NCI-H460 (cell line): ENCODE data around the gene THUMPD3. TPM values are rescaled to one million over a fixed set of nuclear protein-coding genes. Genes with fewer than 3 reads are reported as not detected.

Source experiments
- DNase-seq: peaks from one replicate; pipeline ENCODE4 v3.0.0-alpha.2; 2016; ENCODE audit warnings: low read depth; ENCODE audit errors: extremely low read depth
- polyA plus RNA-seq: library from polyadenylated mRNA; depleted of rRNA; stranded (reverse); fragments of >200 nt; gene quantifications from 2 replicates; pipeline ENCODE4 v1.2.3, GENCODE V29; 2014; cell fraction: nucleus; rRNA removed
- total RNA-seq: library from RNA; depleted of rRNA; stranded (reverse); fragments of >200 nt; shearing (Covaris generic); gene quantifications from 2 replicates; pipeline ENCODE4 v1.2.3, GENCODE V29; 2014; rRNA removed

The THUMPD3 gene, protein sequence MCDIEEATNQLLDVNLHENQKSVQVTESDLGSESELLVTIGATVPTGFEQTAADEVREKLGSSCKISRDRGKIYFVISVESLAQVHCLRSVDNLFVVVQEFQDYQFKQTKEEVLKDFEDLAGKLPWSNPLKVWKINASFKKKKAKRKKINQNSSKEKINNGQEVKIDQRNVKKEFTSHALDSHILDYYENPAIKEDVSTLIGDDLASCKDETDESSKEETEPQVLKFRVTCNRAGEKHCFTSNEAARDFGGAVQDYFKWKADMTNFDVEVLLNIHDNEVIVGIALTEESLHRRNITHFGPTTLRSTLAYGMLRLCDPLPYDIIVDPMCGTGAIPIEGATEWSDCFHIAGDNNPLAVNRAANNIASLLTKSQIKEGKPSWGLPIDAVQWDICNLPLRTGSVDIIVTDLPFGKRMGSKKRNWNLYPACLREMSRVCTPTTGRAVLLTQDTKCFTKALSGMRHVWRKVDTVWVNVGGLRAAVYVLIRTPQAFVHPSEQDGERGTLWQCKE
- total RNA-seq = 46.9 and 52.4 TPM in 2 replicates
- 35.6 and 52.2 TPM in 2 replicates for polyA plus RNA-seq

DNA sequence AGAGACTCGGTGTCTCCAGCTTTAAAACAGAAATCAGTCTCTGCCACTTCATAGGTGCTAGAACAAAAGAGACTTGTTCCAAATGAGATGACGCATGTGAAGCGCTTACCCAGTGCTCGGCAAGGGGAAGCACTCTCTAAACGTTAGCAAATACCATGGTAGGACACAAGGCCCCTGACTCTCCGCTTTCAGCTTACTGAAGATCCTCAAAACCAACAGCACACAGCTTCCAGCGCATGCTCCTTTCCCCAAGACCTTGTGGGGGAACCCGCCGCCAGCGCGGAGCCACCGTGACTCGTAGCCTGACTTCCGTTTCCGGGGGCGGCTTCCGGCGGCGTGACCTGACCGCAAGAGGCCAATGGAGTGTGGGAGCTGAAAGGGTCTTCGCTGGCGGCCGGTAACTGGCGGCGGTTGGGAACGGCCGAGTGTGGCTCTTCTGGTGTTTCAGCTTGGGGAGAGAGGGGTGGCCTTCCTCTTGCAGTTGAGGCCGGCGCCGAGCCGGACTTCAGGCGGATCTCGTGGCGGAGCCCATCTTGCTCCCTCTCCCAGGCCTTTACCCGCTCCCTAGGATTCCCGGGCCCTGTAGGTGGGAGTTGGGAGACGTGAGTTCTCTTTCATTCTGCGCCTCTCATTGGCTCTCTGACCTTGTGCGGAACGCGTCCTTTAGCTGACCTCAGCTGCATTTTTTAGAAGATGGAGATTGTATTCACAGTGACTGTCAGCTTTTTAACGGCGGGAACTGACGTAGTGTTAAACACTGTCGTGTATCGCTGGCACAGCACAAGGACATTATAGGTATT, at the start of gene THUMPD3:
Gene THUMPD3 (plus strand): TSS at position 324 of the 800 bp plus-strand sequence. CDS start 2,015 bp downstream, outside the sequence.
- peak; percentile 71 for DNase-seq

DNA sequence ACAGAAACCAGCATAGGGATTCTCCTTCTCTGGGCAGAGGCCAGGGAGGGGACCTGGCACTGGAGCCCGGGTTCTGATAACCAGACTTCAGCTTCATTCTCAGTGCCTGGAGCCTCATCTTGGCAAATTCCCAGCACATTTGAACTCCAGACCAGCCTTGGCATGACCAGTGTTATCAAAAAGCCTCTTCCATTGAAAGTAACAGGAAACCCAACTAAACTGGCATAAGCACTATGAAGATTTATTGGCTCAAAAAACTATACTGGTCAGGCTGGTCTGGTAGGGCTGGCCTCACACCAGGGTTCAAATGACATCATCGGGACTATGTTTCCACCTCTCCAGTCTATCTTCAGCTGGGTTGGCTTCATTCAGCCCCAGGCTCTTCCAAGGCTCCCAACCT, 48.1 kb upstream of the THUMPD3 start:
- DNase-seq = no peak

DNA sequence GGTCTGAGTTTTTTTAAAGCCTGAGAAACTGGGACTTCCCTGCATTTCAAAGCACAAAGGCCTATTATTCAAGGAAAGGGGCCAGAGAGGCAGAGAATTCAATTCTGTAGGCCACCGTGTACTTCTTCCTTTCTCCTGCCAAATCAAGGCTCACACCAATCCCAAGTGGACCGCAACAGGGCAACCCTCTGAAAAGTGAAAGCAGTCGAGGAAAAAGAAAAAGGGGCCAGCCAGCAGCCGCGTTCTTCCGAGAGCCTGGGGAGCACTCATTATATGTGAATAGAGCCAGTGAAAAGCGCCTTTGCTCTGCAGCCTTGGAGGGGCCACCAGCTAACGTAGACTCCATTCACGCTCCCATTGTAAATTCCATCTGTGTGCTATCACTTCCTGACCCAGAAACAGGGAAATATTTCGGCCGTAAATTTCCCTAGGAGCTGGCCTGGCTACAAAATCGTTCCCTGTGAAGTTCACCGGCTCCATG, 45.9 kb upstream of the THUMPD3 start:
- DNase-seq = no peak

DNA sequence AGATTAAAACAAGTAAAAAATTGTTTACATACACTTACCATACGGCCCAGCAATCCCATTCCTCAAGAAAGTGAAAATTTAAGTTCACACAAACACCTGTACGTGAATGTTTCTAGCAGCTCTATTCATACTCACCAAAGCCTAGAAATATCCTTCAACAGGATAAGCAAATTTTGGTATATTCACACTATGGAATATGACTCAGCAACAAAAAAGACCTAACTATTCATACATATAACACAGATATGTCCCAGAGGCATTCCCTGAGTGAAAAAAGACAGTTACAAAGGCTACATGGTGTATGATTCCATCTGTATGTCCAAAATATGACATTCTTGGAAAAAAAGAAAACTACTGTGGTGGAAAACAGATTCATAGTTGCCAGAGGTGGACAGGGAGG, 40.1 kb upstream of the THUMPD3 start:
- no peak for DNase-seq

DNA sequence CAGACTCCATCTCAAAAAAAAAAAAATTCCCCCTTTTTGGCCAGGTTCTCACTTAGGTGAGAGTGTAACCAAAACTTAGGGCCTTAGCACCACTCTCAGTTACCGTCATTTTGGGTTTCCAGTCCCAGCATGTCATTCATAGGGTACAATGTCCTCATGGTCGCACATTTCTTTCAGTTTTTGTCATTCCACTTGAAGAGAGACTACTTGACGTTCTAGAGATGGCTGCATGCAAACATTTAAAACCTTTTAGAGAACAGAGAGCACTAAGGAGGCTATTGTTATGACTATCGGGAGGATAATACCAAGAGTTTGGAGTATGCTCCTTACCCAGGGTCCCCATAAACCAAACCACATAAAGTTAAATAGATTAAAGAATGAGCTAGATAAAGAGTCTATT, 37.9 kb upstream of the THUMPD3 start:
- no peak for DNase-seq

DNA sequence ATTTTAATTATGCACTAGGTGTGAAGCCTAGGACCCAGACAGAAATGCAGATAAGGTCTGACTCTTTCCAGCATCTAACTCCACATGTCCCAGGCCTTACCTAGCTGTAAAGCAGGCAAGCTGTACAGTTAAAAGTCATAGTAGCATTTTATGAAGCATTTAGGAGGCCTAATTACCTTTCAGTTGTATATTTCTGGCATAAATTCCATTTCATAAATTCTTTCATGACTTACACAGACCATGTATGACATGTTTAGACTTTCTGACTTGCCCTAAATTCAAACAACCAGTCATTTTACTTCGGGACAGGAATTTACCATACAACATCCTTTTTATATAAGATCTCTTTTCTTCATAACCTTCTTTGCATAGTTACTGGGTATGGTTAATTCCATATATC, 35.3 kb upstream of the THUMPD3 start:
- DNase-seq = no peak

DNA sequence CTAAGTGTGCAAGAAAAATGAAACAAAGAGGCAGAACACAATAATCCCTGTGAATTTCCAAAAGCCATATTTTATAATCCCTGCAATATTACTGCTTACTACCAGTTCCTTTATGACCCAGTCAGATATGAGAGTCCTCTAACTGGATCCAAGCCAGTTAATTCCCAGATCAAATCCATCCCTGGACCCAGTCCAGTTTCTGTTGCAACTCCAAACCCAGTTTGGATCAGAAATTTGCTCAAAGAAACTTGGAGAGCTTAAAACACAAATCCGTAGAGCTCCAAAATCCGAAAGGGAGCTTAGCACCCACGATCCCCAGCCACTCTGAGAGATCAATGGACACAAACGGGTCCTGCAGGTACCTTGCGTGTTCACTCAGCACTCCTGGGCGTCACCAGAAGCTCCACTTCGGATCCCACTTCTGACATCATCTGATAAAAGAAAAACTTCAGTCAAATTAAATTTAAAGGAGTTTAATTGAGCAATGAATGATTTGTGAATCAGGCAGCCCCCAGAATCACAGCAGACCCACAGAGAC, 32.6 kb upstream of the THUMPD3 start:
- DNase-seq = no peak

DNA sequence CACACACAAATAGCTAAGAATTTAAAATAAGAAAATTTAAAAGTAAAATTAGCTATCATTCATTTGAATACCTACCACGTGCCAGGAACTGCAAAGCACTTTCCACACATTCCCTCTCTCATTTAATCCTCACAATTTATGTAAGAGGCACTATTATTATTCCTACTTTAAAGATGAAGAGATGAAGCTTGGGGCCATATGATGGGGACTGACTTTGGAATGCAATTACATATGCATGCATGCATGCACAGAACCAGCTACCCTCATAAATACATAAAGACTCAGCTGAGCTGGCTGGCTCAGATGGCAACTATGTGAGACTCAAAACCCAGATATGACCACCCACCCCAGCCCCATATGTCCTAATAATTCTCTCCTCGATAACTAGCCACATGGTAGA, 31.7 kb upstream of the THUMPD3 start:
- no peak for DNase-seq

DNA sequence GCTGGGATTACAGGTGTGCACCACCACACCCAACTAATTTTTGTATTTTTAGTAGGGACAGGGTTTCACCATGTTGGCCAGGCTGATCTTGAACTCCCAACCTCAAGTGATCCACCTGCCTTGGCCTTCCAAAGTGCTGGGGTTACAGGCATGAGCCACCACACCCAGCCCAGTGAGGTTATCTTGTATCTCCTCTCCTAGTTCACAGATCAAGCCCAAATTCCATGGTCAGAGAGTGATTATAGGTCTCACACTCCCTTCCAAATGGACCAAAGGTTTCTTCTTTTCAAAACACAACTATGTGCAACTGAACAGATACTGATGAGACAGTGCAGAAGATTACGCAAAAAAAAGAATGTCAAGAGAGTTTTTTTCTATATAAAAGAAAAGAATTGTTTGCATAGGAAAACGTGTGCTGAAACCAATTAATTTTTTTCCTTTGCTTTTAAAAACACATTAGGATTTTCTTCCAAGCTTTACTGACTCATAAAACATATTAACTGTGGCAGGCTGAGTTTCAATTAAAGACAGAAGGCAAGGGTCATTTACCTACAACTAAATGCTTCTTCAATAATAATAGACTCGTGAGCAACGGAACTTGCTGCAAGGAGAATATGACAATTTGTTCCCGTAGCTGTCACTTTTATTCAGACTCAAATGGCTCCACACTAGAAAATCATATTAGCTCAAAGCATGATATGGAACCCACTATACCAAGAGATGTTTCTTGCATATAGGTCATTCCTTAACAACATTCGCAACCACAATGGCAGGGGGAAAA, 30.4 kb upstream of the THUMPD3 start:
- no peak for DNase-seq

DNA sequence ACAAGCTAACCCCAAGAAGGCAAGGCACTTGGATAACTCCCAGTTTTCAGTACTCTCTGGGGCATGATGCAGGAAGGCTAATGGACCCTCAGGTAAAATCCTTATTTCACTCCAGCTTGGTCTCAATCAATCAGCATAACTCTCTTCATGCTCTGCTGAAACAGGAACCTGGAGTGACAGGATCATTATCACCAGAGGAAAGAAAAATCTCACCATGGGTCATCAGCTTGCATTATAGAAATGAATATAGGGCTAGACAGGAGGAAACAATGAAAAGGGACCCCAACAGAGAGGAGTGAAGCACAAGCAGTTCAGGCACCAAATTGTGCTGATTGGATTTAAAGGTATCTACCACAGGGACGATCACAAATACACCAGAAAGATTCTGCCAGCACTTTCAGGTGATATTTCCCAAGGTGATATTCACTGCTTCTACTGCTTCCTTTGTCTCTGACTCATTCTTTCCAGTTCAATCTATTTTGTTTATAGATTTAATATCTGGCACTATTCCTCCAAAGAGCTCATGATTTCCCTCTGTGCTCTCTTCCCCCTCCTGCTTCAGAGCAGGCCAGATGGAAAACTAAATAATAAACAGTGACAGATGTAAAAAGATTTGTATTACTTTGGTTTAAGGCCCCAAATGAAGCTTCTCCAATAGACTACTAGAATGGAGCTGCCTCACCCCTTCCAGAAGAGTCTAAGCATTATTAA, 22.9 kb upstream of the THUMPD3 start:
- no peak for DNase-seq

DNA sequence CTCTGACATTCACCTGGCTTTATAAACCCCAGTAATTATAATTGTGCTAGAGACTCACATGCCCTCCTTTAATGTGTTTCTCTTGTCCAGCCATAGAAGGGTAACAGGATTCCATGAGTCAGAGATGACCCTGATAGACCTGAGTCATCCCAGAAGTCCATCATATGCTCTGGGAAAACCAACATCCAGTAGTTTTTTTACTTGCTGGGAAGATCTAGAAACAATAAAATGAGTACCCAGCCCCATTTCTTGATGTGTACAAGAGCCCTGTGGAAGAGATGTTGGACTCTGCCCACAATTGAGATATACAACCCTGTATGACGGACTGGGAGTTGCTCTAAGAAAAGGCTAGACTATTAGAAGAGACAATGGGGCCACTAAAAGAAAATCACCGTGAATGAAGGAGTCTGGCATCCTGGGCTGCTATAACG, 22.4 kb upstream of the THUMPD3 start:
- no peak for DNase-seq

DNA sequence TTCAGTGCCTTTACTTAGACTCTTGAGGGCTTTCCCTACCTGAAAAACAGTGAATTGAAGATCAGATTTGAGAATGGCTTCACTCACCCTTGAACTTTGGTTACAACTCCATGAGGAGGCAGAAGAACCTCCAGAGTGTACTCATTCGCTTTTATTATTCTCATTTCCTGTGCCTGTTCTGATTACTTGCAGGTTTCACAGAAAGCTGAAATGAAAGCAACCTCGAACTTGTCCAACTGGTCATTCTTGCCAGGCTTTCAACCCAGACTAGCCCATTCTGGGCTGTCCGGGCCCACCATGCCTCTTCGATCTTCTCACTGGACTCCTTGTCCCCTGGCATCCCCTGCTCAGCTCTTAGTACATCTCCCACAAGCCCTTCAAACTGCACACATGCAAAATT, 20.2 kb upstream of the THUMPD3 start:
- DNase-seq = no peak

DNA sequence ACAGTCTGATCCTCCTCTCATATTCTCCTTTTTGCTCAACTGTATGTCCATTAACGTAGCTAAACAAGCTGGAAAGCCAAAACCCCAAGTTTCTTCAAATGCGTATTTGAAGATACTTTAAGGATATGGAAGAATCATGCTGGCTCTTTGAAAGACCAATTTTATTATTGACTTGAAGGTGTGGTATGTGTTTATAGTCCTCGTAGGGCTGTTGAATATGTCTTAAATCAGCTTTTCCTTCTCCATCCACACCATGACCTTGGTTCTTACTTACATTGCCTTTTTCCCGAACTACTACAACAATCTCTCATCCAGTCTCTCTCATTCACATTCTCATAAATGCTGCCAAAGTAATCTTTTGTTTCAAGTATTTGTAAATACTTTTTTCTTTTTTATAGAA, 19.7 kb upstream of the THUMPD3 start:
- DNase-seq = no peak

DNA sequence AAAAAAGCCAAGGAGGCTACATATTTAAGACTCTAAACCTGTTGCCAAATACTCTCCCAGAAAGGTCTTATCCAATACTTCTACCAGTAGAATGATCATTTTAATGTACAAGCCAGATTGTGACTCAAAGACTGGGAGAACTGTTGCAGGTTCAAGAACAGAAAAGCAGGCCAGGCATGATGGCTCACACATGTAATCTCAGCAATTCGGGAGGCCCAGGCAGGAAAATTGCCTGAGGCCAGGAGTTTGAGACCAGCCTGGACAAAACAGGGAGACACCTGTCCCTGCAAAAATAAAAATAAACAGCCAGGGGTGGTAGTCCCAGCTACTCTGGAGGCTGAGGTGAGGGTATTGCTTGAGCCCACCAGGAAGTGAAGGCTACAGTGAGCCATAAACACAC, 17.8 kb upstream of the THUMPD3 start:
- no peak for DNase-seq

DNA sequence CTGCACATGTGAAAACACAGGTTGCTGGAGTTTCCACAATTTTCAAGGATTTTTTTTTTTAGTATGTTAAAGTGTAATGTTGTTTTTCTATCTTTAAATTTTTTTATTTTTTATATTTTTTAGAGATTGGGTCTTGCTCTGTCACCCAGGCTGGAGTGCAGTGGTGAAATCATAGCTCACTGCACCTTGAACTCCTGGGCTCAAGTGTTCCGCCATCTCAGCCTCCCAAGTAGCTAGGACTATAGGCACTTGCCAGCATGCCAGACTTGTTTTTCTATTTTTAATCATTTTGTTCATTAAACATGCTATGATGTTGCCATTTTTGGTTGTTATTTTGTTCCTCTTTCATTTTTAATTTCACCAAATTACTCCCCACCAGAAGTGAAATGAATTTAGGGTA, 16.7 kb upstream of the THUMPD3 start:
- DNase-seq = no peak

DNA sequence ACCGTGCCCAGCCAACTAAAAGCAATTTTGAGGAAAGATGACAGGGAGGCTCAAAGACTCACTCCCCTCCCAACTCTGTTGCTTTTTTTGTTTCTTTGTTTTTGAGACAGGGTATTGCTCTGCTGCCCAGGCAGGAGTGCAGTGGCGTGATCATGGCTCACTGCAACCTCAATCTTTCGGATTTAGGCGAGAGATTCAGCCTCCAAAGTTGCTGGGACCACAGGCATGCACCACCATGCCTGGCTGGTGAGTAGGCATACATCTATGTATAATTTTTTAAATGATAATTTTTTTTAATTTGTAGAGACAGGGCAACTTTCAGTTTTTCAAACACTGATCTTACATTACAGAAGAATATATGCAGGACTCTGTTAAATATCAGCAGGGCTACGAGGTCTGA, 15.8 kb upstream of the THUMPD3 start:
- DNase-seq = no peak

DNA sequence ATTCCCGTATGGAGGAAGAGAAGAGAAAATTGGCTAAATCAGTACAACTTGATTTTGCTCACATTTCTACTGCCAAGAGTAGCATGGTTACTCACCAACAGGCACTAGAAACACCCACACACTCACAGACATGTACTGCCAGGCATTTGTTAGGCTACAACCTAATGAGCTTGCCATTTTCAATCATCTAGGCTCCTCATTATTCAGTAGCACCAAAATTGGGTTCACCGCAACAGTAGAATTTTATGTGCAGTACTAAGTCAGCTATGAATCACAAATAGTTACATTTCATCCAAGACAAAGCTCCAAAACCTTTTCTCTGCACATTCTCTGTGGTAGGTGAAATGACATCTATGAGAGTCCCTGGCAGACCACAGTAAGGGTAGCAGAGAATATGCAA, 15.0 kb upstream of the THUMPD3 start:
- DNase-seq = no peak

DNA sequence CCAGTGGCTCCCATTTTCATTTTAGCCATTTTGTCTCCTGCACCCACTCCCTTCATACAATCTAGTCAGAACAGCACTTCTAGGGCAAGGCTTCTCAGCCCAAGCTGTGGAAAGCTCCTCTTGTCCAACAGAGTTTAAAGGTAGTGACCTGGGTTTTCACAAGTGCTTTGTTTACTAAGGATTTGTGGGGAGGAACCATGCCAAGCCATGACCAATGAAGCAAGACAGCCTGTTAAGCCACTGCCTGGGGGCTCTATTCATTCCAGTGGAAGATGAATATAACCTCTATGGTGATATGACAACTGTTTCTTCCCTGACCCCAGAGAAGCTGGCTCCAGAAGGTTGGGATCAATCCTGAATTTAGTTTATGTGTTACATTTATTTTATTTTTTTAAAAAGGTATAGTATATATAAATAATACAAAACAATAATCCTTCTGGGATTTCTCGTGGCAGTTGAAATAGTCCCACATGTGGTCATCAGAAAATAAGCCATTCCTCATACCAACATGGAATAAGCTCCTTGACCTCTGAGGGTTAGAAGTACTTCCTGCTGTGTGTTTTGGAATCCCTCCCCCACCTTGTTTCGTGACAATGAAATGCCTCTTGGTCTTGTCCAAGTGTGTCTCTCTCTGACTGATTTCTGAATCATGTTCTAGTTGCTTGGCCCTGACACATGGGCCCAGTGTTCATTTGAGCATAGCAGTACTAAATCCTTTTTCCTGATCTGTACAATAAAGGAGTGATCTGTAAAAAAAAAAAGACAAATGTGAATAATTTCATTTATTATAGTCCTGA, 13.3 kb upstream of the THUMPD3 start:
- DNase-seq = no peak

DNA sequence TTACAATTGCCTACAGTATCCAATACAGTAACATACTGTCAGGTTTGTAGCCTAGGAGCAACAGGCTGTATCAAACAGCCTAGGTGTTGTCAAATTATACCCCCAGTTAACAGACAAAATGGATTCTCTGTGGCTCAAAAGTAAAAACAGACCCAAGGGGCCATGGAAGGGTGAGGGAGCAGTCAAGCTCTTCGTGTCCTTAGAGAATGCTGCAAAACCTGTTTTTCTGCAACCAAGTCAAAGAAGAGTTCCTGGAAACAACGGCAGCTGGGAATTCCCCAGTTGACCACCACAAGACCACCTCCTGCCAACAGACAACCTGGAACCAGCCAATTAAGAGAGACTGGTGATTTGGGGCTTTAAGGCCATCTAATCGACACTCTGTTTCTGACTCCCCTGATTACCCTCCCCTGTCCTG, 11.1 kb upstream of the THUMPD3 start:
- no peak for DNase-seq
